Caco-2 (cell line): ENCODE data around the gene TRIM26. TPM values are rescaled to one million over a fixed set of nuclear protein-coding genes. Genes with fewer than 3 reads are reported as not detected.

Experiments
- BruUV-seq: library from RNA; stranded (reverse); fragments of 400-500 nt; replicated peaks from 2 replicates; lab custom pipeline; 2021; lab: Mats Ljungman, UMichigan
- CTCF ChIA-PET: fragments of 300-600 bp; sonication (Branson Sonifier 250); formaldehyde crosslinking; loops from one replicate; lab custom pipeline; 2022; ENCODE audit warnings: antibody characterized with exemption; lab: Charles Lee
- POLR2A ChIA-PET: fragments of 300-600 bp; sonication (Branson Sonifier 250); formaldehyde crosslinking; loops from one replicate; lab custom pipeline; 2022; ENCODE audit warnings: antibody characterized with exemption; lab: Charles Lee
- DNase-seq, 2 experiments: peaks; one replicate each; pipeline versions ENCODE4 v3.0.0 to v3.0.0-alpha.2; 2020 to 2022
- H3K27me3 ChIP-seq: replicated peaks from 2 replicates; pipeline ENCODE4 v1.6.0; 2011; ENCODE audit warnings: low read length; ENCODE audit not compliant: control insufficient read depth, insufficient read depth
- H3K36me3 ChIP-seq: 2 replicates; pipeline ENCODE4 v1.5.1; 2011; ENCODE audit warnings: low read length; ENCODE audit not compliant: control insufficient read depth, insufficient read depth
- H3K4me1 ChIP-seq: fragments of 250-450 bp; sonication (Bioruptor Pico); 2 replicates; pipeline ENCODE4 v1.5.1; 2020; ENCODE audit warnings: mild to moderate bottlenecking
- H3K4me3 ChIP-seq: 2 replicates; pipeline ENCODE4 v1.5.1; 2011; ENCODE audit warnings: low read depth, mild to moderate bottlenecking, control low read depth, low read length
- H3K9me3 ChIP-seq: fragments of 250-450 bp; sonication (Bioruptor Pico); 2 replicates; pipeline ENCODE4 v1.5.1; 2020; ENCODE audit warnings: mild to moderate bottlenecking, moderate library complexity
- H3K27ac Mint-ChIP-seq: one replicate; pipeline ENCODE4 v1.8.0; 2022; ENCODE audit warnings: mixed read lengths; ENCODE audit not compliant: unreplicated experiment
- H3K27me3 Mint-ChIP-seq: one replicate; pipeline ENCODE4 v1.8.0; 2022; ENCODE audit warnings: mixed read lengths; ENCODE audit not compliant: insufficient read depth, unreplicated experiment
- H3K36me3 Mint-ChIP-seq: one replicate; pipeline ENCODE4 v1.8.0; 2022; ENCODE audit warnings: mild to moderate bottlenecking, mixed read lengths; ENCODE audit not compliant: insufficient read depth, unreplicated experiment
- H3K4me1 Mint-ChIP-seq: one replicate; pipeline ENCODE4 v1.8.0; 2022; ENCODE audit warnings: low read depth, mixed read lengths; ENCODE audit not compliant: unreplicated experiment
- H3K4me3 Mint-ChIP-seq: one replicate; pipeline ENCODE4 v1.8.0; 2022; ENCODE audit warnings: mild to moderate bottlenecking, moderate library complexity, mixed read lengths; ENCODE audit not compliant: unreplicated experiment
- H3K9me3 Mint-ChIP-seq: one replicate; pipeline ENCODE4 v1.8.0; 2022; ENCODE audit warnings: mixed read lengths; ENCODE audit not compliant: unreplicated experiment
- intact Hi-C: fragments of 100-400 bp; cut with micrococcal nuclease; formaldehyde crosslinking; loops from one replicate; pipeline ENCODE4 v1.10.0; 2022; ENCODE audit not compliant: unreplicated experiment
- total RNA-seq: library from RNA; stranded (reverse); gene quantifications from 2 replicates; pipeline ENCODE4 v1.2.3, GENCODE V29; 2022
- TF ChIP-seq, protein P1 (sequence below), 2 experiments: fragments of 200-600 bp in 1 of 2; IDR thresholded peaks; 1 replicate in 1 of 2; 2 replicates in 1 of 2; pipeline versions ENCODE4 v1.5.1 to v1.8.0; 2011 to 2022; ENCODE audit warnings: antibody characterized with exemption in 1 of 2, control low read depth in 1 of 2, inconsistent platforms in 1 of 2, low read depth in 1 of 2, low read length in 1 of 2, mild to moderate bottlenecking in 1 of 2, moderate library complexity in 1 of 2; ENCODE audit not compliant: insufficient read depth in 1 of 2, severe bottlenecking in 1 of 2, unreplicated experiment in 1 of 2

TRIM26 gene
- total RNA-seq, 1 experiment from 2014 or later, result 49.0 TPM

DNA sequence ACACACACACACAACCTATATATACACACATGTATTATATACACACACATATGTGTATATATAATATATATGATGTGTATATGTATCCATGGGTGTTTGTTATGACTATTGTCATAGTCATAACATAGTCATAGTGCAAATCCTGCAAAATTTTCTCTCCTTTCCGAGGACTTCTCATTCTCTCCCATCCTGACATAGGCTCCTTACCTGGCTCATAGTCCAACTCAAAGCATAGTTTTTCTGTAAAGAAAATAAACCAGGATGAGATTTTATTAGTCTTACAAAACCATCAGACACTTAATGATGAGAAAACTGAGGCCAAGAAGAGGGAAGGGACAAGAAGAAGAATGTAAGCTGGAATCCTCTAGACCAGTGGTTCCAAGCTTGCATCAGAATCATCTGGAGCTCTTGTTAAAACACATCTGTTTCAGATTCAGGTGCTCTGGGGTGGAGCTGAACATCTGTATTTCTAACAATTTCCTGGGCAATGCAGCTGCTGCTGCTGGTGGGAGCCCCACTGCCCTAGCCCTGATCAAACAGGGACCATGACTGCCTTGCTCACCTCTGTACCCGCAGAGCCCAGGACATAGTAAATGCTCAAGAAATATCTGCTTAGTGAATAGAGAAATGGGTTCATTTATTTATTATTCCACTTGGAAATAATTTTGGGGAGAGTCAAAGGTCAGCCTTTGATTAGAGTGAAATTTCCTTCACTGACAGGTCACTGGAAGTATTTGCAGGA lies 57.5 kb downstream of the TRIM26 start:
- TF ChIP-seq, protein P1, sequence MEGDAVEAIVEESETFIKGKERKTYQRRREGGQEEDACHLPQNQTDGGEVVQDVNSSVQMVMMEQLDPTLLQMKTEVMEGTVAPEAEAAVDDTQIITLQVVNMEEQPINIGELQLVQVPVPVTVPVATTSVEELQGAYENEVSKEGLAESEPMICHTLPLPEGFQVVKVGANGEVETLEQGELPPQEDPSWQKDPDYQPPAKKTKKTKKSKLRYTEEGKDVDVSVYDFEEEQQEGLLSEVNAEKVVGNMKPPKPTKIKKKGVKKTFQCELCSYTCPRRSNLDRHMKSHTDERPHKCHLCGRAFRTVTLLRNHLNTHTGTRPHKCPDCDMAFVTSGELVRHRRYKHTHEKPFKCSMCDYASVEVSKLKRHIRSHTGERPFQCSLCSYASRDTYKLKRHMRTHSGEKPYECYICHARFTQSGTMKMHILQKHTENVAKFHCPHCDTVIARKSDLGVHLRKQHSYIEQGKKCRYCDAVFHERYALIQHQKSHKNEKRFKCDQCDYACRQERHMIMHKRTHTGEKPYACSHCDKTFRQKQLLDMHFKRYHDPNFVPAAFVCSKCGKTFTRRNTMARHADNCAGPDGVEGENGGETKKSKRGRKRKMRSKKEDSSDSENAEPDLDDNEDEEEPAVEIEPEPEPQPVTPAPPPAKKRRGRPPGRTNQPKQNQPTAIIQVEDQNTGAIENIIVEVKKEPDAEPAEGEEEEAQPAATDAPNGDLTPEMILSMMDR (IDR thresholded peaks at IDR 0.05; ENCODE audit: insufficient read depth in 1 of 2, low read depth in 1 of 2, low read length in 1 of 2, severe bottlenecking in 1 of 2, unreplicated experiment in 1 of 2), result no peak
- Histone ChIP-seq H3K9me3 (no peaks in the 10 kb centered on the region), H3K27me3 (no peaks in the 10 kb centered on the region), H3K4me1 (no peaks in the 10 kb centered on the region; the same call in 1 of the 2 replicates), H3K36me3 (no peaks in the 10 kb centered on the region), H3K4me3 (no peak overlapping the region)
- H3K27me3 Mint-ChIP-seq, result no peaks in the 10 kb centered on the region
- no peak overlapping the region for H3K4me3 Mint-ChIP-seq
- DNase-seq, result no peak
- BruUV-seq, result no TSS peak
- H3K4me1 Mint-ChIP-seq, result no peaks in the 10 kb centered on the region
- ChIA-PET CTCF (interaction anchor here (0.7 kb wide), 1 partner anchor 118 kb away, joined by 3 read pairs; no protein-coding TSS in a partner anchor), POLR2A (no interaction called here)
- no peaks in the 10 kb centered on the region for H3K9me3 Mint-ChIP-seq
- H3K27ac Mint-ChIP-seq, result no peak overlapping the region
- intact Hi-C loops, result no loop called here
- no peaks in the 10 kb centered on the region for H3K36me3 Mint-ChIP-seq

DNA sequence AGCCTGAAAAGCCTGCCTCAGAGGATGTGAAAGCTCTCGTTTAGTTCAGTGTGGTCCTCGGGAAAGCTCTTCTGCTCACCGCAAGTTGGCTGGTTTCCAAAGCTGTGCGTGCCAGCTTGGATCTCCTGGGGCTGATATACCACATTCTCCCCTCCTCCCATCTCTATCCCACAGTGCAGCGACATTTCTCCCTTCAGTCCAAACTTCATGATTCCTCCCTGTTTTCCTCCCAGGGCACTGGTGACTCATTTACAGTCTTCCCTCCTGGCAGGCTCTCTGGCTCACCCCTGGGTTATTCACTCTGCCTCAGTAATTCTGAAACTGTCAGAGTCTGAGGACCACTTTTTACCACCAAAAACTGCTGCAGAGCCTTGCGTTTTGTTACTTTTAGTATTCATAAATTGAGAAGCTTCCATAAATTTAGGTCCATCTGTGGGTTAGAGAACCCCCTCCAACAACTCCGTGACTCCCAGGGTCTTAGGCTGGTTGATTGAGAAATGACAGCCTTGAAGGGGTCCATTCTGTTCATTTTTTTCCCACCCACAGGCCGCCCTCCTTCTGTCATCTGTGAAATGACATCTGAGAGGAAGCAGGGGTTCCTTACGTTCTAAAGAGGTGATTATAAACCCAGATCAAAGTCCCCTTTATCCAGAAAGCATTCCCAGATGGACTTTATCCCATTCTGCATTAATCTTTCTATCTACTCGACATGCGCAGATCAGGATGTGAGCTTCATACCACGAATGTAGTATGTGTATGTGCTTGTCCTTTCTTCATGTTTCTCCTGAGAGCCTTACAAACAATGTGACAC lies 58.3 kb downstream of the TRIM26 start:
- no peak overlapping the region for H3K4me3 ChIP-seq
- intact Hi-C loops, result no loop called here

GRCh38 chr6:30154061-30154460 lies 59.1 kb downstream of the TRIM26 start:
- Histone ChIP-seq H3K36me3 (no peaks in the 10 kb centered on the region), H3K4me1 (no peaks in the 10 kb centered on the region; the same call in 1 of the 2 replicates), H3K4me3 (no peak overlapping the region), H3K9me3 (no peaks in the 10 kb centered on the region), H3K27me3 (no peaks in the 10 kb centered on the region)
- no TSS peak for BruUV-seq
- Mint-ChIP-seq H3K27me3 (no peaks in the 10 kb centered on the region), H3K9me3 (no peaks in the 10 kb centered on the region), H3K4me1 (no peaks in the 10 kb centered on the region), H3K4me3 (no peak overlapping the region), H3K27ac (no peak overlapping the region), H3K36me3 (no peaks in the 10 kb centered on the region)
- intact Hi-C loops, result no loop called here
- POLR2A ChIA-PET, result no interaction called here
- TF ChIP-seq, protein P1 (IDR thresholded peaks at IDR 0.05; ENCODE audit: insufficient read depth in 1 of 2, low read depth in 1 of 2, low read length in 1 of 2, severe bottlenecking in 1 of 2, unreplicated experiment in 1 of 2), result no peak
- CTCF ChIA-PET, result no interaction called here
- DNase-seq, result no peak

More for the DNA sequence above, 58.3 kb downstream of the TRIM26 start:
- Mint-ChIP-seq H3K9me3 (no peaks in the 10 kb centered on the region), H3K4me1 (no peaks in the 10 kb centered on the region), H3K27ac (no peak overlapping the region), H3K27me3 (no peaks in the 10 kb centered on the region), H3K4me3 (no peak overlapping the region), H3K36me3 (no peaks in the 10 kb centered on the region)
- H3K4me1 ChIP-seq, result no peaks in the 10 kb centered on the region; the same call in 1 of the 2 replicates
- ChIA-PET CTCF (interaction anchor here (0.7 kb wide), 1 partner anchor 117 kb away, joined by 3 read pairs; no protein-coding TSS in a partner anchor), POLR2A (no interaction called here)
- no peaks in the 10 kb centered on the region for H3K36me3 ChIP-seq
- DNase-seq, result no peak
- H3K27me3 ChIP-seq, result no peaks in the 10 kb centered on the region
- TF ChIP-seq, protein P1 (IDR thresholded peaks at IDR 0.05; ENCODE audit: insufficient read depth in 1 of 2, low read depth in 1 of 2, low read length in 1 of 2, severe bottlenecking in 1 of 2, unreplicated experiment in 1 of 2), result no peak
- no TSS peak for BruUV-seq
- H3K9me3 ChIP-seq, result no peaks in the 10 kb centered on the region
